GM21526 (cell line): ENCODE data around the gene KLK1.
"Not testable (repeated sequence)": the region's sequence is repeated elsewhere in the genome, so short reads cannot be mapped to it uniquely, and the experiment has no call there.

ENCODE experiments used
- ATAC-seq: cut with Tn5 transposase; IDR thresholded peaks from one replicate; pipeline ENCODE4 v1.9.1; 2021; ENCODE audit warnings: moderate library complexity; ENCODE audit not compliant: unreplicated experiment, low FRiP score

KLK1 gene

DNA sequence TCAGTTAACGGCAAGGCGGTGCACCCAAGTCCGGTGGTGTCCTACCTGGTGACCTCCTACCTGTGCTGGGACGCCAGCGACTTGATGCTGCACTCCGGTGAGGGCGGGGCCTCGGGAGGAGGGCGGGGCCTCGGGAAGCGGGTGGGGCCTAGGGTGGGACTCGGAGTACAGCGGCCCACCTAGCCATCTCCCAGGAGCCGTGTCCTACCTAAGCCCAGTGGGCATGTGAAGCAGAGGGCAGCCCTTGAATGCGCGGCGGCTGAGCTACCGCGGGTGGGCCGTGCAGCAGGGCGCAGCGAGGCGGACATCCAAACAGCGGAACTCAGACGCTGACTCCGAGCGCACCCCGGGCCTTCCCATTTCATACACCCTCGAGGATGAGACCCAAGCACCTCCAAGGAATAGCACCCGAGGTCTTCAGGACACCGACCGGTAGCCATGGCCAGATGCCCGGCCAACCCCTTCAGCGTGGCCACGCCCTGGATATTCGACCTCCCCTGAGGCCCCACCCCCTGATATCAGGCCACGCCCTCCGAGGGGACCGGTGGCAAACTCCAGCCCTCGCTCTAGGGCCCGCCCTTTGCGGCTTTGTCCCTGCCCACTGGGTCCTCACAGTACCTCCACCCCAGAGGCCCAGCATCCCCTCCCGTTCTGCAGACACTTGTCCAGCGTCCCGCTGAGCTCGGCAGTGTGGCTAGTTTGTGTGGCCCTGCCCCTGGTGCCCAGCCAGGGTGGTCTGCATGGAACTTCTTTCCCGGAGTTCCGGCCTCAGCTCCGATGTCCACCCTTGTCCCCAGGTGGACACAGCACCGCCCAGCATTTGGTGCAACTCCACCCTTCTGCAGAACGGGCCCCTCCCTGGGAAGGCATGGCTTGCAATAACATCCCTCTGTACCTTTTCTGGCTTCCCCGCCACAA lies 5.4 kb downstream of the KLK1 start:
- ATAC-seq, result peak; percentile 49

DNA sequence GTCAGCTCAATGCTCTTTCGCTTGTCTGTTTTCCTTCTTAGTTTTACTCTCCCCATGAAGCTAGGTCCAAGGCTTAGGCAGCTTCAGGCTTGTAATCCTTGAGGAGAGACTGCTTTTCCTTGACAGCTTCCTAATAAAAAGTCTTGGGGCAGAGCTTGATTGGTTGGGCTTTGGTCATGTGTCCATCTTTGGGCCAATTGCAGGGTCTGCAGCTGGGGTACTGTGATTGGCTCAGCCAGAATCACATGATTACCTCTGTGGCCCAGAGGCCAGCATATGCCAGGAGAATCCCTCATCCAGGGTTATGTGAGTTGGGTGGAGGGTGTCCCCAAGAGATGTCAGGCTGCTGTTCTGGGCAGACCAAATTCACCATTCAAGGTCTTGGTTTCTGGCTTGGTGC lies 8.1 kb downstream of the KLK1 start:
- ATAC-seq, result no peak

DNA sequence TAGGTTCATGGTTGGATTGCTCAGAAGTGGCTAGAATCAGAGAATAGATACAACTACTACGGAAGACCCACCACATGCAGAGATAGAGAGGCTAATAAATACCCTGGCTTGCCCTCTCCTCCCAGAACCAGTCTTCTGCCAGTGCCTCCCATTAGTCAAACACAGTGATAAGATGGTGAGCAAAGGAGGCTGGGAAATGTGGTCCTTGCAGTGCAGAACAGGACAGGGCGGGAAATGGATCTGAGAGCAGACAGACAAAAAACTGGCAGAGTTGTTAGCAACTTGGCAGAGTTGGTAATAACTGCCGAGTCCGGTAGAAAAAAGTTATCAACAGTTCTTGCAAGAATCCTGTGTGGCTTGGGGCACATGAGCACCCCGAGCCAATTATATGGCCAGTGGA lies 8.7 kb downstream of the KLK1 start:
- no peak for ATAC-seq

DNA sequence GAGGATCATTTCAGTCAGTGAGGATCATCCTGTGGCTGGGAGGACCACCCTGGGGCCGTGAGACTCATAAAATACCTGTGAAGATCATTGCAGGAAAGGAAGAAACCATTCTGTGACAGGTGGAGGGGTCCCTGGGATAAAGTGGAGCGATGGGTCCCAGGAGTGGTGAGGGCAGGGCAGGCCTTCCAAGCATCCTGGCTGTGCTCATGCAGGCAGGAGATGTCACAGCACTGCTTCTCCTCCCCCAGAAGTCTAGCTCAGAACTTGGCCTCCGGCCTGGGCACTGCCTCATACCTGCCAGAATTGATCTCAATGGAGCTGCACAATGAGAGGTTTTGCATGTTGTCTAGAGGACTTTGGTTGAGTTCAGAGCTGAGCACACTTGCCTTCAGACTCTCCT lies 11.1 kb downstream of the KLK1 start:
- ATAC-seq, result no peak

DNA sequence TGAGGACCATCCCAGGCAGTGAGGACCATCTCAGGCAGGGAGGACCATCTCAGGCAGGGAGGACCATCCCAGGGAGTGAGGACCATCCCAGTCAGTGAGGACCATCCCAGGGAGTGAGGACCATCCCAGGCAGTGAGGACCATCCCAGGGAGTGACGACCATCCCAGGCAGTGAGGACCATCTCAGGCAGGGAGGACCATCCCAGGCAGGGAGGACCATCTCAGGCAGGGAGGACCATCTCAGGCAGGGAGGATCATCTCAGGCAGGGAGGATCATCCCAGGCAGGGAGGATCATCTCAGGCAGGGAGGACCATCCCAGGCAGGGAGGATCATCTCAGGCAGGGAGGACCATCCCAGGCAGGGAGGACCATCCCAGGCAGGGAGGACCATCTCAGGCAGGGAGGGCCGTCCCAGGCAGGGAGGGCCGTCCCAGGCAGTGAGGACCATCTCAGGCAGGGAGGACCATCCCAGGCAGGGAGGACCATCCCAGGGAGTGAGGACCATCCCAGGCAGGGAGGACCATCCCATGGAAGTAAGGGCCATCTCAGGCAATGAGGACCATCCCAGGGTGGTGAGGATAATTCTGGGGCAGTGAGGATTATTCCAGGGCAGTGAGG lies 11.9 kb downstream of the KLK1 start:
- ATAC-seq, result not testable (repeated sequence)

DNA sequence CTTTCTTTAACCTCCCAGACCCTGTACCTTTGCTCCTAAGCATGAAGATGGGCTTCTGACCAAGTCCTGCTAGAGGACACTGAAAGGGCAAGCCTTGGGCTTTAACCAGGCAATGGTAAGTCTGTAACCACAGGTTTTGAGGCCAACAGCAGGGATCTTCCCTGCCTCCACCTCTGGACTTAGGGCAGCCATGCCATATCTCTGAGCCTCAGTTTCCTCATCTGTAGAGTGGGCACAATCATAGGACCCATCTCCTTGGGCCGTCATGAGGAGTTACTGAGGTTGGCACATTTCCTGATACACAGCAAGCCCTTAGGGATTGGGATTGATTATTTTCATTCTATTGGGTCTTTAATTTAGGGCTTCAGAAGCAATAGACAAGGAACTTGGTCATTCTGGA lies 14.7 kb downstream of the KLK1 start:
- no peak for ATAC-seq

DNA sequence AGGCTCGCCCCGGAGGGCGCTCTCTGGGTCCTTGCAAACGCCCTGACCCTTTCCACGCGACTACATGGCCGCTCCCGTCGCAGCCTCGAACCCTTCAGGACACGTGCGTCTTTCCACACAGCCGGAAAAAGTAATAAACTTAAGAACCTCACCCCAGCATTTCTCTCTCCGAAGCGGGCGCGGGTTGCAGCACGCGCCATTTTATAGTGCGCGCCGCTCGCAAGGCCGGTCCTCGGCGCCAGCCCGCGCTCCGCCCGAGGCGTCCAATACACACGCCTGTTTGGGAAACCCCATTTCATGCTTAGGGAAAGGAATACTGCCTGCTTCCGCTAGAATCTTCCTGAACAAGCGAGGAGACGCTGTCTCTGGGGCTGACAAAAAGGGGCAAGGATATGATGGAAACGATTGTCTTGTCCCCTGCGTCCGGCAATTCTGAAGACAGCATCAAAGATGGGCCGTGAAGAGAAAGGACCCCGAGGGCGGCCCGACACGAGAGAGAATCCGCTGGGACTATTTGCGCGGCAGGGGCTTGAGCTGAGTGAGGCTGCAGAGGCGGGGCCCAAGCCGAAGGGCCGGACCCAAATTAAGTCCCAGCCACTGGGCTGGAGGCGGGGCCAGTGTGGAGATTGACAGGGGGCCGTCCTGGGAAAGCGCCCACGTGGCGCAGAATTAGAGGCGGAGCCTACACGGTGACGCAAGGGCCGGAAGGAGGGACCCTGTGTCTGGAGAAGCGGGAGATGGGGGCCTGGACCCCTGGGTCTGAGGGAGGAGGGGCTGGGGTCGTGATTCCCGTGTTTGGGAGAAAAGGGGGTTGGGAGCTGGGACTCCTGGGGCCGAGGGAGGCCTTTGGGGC lies 18.9 kb downstream of the KLK1 start:
- ATAC-seq, result peak; percentile 81

DNA sequence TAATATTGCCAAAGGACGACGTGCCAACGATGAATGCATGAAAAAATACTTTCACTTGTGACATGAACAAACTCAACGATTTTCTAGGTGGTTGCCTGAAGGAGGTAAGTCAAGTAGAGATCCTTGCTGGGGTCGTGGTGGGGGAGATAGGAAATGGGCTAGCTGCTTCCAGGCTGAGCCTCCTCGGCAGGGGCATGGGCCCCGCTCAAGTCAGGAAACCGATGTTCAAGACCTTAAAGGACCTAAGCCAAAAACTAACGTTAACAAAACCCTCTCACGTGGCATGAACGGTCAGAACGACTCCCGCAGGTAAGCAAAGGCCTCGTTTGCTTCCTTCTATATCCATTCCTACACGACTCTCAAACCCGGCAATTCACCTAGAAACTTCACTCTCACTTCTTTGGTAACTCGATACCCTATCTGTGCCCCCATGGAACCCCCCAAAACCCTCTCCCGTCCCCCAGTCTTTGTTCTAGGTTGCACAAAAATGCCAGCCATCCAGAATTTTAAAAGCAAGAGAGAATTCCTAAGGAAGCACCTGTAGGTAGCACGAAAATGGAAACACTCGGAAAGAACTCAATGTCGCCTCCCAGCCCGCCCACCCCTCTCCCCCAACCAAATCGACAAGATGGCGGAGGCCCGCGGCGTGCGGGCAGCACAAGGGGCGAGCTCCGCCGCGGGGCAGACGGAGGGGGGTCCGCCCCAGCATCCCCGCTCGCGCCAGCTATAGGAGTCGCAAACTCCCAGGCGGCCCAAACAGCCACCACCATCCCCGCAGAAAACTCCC lies 19.8 kb downstream of the KLK1 start:
- ATAC-seq, result no peak

DNA sequence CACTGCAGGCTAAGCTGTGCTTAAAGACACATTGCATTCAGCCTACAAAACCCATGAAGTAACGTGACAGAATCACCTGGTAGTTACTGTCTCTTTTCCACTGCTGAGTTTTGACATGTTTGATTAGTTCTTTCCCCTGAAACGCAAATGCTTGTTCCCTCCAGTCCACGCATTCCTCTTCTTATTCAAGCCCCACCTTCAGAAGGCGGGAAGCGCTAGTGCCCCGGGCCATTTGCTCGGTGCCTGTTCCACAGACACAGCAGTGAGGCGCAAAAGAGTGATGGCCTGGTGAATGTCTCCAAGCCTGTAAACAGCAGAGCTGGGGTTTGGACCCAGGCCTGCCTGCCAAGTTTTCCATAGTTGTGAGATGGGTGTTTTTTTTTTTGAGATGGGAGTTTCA lies 22.5 kb downstream of the KLK1 start:
- no peak for ATAC-seq

DNA sequence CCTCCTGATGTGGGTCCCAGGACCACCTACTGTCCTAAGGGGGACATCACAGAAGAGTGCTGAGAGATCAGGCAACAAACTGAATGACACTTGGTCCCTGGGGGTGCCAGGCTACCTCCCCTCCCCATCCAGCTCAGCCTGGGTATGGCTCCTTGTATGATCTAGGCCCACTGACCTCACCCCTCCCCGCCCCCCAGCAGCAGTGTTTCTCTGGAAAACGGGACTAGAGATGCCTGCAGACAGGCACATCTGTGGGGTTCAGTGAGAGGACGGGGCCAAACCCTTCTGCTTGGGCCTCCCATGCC lies 24.1 kb downstream of the KLK1 start:
- ATAC-seq, result no peak

DNA sequence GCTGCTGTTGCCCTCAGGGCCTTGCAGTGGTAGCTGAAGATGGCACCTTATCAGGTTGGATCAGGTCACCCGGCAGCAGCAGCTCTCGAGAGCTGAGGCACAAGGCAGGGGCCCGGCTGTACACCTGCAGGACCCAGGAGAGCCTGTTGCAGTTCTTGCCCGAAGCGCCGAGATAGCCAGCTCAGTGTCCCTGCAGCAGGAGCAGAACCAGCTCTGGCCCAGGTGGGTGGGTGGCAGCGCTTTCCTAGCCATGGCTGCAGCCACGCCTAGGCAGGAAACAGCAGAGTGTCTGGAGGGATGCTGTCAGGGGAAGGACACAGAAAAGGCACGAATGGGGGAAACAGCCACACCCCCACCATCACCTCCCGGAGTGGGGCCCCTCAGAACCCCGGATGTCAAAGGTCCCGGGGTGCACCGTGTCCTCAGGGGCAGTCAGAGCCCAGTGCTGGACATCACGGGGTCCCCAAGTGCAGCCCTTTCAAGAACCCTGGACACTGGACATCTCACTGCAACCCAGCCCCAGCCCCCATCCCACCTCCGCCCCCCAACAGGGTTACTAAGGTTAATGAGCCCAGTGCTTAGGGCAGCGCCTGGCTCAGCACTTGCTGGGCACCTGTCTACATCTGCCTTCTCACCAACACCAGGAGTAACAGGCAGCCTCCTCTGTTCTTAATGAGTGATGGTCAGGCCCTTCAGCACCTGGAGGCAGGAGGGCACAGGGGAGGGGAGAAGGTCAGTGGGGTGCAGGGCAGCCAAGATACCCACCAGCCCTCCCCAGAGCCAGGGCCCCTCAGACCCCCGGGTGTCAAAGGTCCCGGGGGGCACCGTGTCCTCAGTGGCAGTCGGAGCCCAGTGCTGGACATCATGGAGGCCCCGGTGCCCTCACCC lies 24.7 kb downstream of the KLK1 start:
- ATAC-seq, result no peak

DNA sequence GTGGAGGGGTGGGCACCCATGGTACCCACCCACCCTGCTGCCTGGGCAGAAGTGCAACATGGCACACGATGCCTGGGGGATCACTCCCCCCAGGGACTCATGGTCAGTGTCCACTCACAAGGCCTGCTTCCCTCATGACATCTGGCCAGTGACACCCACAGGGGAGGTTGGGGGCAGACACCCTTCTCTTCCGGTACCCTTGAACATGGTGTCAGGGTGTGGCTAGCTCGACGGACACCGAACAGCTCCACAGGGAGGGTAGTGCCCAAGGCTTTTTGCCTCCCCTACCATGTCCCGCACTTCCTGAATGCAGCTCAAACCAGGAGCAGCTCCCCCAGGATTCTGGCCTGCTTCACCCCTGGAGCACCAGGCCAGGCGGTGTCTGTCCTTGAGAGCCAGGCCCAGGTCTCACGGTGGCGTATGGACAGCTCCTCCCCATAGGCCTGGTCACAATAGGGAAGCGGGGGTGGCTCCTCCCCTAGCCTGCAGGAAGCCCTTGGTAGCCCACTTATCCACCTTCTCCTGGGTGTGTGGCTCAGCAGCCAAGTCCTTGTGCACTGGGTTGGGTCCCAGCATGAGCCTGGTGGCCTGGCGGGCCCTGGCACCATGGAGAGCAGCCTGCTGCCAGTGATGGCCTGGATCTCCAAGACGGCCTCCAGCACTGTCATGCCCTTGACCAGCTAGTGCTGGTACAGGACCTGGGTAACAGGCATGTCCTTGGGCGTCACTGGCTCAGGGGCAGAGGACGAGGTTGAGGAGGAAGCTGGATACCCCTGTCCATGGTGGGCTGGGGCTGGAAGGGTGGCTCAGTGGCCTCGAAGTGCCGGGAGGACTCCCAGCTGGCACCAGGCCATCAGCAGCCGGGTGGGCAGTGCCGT lies 25.6 kb downstream of the KLK1 start:
- ATAC-seq, result no peak

DNA sequence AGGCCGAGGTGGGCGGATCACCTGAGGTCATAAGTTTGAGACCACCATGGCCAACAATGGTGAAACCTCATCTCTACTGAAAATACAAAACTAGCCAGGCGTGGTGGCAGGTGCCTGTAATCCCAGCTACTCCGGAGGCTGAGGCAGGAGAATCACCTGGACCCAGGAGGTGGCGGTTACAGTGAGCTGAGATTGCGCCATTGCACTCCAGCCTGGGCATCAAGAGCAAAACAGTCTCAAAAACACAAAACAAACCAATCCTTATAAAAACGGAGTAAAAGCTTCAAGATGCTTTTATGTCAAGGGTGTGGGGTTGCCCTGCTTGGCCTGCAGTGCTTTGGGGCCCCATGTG lies 26.2 kb downstream of the KLK1 start:
- ATAC-seq, result no peak

DNA sequence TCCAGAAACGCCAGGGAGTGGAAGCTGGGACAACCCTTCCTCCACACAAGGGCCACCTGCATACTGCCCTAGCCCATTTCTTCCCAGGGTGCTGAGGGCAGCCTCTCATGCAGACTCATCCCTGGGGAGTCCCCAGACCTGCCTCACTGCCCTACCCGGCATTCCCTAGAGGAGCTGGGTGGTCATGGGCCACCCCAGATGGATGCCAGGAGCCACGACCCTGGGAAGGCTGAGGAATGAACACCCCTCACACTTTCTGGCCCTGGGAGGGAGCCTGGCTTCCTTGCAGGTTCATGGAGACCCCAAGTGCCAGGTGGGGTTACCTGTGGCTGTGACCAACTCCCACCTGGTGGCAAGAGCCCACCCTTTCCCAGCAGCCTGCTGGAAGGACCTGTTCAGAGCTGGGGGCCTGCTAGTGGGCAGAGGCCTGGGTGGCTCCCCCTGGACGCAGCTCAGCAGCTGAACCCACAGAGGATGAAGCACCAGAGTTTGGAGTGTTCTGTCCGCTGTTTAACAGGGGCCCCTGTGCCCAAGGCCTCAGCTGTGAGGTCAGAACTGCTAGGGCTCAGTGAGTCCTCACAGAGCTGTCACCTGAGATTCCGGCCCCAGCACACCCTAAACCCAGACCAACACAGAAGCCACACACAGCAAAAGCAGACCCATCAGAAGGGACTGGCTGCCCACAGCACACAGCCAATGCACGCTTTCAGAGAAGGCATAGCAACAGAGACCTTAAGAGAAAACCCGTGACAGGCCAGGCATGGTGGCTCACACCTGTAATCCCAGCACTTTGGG lies 26.8 kb downstream of the KLK1 start:
- no peak for ATAC-seq

DNA sequence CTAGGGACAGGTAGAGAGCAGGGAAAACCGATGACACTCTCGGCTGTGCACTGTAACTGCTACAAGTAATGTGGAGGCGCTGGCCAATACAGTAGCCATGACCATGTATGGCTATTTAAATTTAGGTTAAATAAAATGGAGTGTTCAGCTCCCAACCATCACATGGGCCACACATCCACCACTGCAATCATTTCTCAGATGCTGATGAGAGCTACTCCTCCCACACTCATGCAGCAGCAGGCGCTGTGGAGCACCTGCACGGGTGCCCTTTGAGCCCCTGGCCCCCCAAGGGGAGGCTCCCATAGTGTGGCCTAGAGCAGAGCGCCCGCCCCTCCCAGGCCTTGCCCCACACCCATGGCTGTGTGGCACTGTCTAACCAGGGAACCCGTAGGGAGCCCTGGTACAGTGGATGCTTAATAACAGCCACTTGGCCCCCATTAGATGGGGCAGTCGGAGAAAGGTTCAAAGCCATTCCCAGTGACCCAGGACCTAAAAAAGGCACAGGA lies 27.4 kb downstream of the KLK1 start:
- no peak for ATAC-seq

DNA sequence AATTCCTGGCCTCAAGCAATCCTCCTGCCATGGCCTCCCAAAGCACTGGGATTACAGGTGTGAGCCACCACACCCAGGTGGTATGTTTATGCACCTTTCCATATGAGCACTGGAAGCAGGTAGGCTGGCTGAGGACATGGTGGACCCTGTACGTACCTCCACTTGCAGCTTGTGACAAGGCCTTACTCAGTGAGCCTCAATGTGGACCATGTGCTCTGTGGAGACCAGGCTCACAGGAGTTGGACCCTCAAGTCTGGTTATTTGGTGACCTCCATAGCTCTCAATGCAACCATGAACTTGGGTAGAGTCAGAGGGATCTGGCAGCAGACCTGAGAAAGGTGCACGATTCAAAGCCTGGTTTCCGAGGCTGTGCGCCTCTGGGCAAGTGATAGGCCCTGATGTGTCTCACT lies 27.9 kb downstream of the KLK1 start:
- no peak for ATAC-seq

DNA sequence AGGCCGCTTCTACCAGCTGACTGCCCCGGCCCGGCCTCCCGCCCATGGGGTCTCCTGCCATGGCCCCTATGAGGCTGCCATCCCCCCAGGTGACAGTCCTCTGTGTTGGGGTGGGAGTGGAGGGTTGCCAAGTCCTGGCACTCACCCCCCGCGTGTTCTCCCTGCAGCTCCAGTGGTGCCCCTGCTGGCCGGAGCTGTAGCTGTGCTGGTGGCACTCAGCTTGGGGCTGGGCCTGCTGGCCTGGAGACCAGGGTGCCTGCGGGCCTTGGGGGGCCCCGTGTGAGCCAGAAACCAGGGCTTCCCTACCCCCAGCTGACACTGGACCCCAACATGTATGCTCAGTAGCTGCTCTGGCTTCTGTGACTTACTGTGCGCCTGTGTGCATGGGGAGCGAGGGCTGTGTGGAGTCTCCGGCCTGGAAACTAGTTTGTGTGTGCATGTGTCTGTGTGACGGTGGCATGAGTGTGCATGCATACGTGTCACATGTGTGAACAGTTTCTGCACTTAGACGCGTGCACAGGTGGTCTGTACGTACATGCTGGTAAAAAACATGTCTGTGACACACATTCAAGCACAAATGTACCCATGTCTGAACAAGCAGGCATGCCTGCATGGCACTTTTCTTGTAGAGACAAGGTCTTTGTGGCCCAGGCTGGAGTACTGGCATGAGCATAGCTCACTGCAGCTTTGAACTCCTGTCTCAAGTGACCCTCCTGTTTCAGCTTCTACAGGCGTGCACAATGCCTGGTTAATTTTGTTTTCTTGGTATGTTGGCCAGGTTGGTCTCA lies 28.5 kb downstream of the KLK1 start:
- no peak for ATAC-seq
